Fibroblast of the conjunctiva (primary cell): ENCODE data around the gene PALM.
"Not testable (repeated sequence)": the region's sequence is repeated elsewhere in the genome, so short reads cannot be mapped to it uniquely, and the experiment has no call there.

Source experiments
- DNase-seq: peaks from one replicate; pipeline ENCODE4 v3.0.0-alpha.2; 2010; ENCODE audit warnings: low read depth

Gene PALM

DNA sequence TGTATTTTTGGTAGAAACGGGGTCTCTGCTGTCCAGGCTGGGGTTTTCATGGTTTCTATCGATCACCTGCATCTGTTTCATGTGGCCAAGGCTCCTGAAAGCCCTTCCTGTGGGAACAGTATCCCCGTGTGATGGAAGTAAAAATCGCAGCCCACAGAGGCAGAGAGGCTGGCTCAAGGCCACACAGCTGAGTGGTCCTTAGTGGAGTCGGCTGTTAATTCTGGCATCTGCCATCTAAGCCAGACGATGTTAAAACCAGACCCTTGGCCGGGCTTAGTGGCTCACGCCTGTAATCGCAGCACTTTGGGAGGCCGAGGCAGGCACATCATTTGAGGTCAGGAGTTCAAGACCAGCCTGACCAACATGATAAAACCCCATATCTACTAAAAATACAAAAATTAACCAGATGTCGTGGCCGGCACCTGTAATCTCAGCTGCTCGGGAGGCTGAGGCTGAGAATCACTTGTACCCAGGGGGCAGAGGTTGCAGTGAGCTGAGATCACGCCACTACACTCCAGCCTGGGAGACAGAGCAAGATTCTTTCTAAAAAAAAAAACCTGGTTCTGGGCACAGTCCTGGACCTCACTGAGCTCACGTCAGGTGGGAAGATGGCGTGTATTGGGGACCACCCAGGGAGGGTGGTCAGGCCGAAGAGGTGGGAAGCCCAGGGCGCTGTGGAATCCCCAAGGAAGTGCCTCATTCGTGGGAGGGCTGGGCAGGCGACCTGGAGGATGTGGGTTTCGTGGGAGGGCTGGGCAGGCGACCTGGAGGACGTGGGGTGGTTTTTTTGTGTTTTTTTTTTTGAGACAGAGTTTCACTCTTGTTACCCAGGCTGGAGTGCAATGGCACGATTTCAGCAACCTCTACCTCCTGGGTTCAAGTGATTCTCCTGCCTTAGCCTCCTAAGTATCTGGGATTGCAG, 23.7 kb downstream of the PALM start:
- DNase-seq: no peak

DNA sequence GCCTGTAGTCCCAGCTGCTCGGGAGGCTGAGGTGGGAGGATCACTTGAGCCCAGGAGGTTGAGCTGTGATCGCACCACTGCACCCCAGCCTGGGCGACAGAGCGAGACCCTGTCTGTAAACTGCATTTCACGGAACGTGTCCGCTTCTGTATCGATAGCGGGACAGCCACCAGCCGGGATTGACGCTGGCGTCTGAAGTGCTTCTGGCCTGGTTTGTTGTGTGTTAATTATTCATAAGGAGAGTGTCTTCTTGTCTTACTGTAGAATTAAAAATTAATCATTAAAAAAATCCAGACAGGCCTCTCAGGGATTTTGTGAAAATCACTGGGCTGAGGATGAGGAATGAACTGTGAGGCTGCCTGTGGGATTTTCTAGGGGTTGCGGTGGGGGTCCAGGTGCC, 26.0 kb downstream of the PALM start:
- DNase-seq: no peak

DNA sequence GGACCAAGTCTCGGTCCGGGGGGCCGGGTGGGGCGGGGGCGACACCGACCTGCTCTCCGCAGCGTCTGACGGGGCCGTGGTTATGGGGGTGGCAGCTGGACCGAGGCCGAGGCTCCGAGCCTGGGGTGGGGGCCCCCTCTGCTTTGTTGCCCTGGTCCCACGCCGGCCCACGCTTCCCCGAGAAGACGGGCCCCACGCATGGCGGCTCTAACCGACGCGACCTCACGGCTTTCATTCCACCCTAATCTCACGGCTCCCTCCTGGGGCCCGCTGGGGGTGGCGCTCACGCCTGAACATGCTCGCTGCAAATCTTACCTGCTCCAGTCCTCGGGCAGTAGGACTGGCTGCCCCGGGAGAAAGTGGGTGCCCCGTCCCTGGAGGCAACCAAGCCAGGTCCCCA, 27.4 kb downstream of the PALM start:
- no peak for DNase-seq

DNA sequence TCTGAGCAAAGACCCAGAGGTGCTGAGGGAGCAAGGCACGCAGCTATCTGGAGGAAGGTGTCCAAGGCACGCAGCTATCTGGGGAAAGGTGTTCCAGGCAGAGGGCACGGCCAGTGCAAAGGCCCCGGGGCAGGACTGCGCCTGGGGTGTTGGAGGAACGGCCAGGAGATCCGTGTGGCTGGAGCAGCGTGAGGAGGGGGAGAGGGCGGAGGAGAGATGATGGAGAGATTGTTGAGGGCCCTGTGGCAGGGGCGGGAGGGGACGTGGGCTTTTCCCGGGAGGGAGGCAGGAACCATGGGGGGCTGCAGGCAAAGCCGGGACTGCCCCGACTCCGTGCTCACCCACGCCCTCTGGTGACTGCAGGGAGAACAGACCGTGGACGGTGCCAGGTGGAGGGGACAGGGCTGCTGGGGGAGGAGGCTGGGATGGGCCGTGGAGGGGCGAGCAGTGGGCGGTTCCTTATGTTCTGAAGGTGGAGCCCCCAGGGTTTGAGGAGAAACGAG, 28.9 kb downstream of the PALM start:
- no peak for DNase-seq

DNA sequence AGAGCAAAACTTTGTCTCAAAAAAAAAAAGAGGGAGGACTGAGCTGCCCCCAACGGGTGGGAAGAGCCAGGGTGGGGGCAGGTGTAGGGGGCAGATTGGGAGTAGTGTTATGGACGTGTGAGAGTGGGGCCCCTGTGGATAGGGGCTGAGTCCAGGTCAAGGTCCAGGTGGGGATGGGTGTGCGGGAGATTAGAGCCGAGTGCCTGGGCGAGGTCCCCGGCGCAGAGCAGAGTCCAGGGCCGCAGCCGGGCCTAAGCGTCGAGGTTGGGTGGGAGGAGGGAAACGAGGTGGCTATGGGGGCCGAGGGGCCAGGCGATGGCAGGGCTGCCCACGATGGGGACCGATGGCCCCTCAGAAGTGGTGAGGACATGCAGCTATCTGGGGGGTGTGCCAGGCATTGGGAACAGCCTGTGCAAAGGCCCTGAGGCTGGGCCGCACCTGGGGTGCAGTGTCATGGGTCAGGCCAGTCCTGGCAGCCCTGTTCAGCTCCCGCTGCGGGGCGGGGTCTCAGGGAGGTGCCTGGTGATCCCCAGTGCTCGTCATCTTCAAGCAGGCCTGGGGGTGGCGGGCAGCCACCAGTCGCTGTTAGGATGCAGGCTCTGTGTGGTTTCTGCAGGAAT, 29.9 kb downstream of the PALM start:
- DNase-seq: no peak

DNA sequence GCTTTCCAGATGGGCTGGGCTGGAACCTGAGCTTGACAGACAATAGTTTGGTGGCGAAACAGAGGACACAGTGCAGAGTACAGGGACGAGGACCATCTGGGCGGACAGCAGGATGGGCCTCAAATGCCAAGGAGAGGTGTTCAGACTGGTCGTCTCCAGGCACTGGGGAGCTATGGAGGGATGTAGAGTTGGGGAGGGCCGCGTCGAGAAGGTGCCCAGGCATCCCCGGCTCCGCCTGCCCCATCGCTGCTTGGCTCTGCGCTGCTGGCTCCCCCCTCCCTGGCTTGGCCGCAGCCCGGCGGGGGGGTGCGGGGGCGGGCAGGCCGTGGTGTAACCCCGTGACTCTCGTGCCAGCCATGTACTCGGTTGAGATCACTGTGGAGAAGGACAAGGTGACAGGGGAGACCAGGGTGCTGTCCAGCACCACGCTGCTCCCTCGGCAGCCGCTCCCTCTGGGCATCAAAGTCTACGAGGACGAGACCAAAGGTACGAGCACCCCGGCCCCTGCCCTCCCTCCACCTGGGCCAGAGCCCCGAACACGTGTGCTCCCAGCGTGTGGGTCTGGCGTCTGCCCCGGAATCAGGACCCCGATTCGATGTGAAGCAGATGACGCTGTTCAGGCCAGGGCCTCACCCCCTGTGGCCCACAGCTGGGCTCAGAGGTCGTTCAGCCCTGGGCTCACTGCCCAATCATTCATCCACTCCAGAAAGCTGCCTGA, 31.4 kb downstream of the PALM start:
- DNase-seq: no peak

DNA sequence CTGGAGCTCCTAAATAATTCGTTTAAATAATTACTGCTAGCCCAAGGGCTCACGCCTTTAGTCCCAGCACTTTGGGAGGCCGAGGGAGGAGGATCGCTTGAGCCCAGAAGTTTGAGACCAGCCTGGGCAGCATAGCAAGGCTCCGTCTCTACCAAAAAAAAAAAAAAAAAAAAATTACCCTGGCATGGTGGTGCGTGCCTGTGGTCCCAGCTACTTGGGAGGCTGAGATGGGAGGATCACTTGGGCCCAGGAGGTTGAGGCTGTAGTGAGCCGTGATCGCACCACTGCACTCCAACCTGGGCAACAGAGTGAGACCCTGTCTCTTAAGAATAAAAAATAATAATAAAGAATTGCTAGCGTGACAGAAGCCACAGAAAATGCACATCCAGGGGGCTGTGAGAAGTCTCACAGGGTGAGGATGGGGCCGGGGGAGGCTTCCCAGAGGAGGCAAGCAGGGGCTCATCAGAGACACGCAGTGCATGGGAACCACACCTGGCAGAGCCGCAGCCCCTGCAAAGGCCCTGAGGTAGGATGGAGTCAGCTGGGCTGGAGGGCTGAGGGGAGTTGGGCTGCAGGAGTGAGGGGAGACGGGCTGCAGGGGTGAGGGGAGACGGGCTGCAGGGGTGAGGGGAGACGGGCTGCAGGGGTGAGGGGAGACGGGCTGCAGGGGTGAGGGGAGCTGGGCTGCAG, 32.2 kb downstream of the PALM start:
- DNase-seq: not testable (repeated sequence)

DNA sequence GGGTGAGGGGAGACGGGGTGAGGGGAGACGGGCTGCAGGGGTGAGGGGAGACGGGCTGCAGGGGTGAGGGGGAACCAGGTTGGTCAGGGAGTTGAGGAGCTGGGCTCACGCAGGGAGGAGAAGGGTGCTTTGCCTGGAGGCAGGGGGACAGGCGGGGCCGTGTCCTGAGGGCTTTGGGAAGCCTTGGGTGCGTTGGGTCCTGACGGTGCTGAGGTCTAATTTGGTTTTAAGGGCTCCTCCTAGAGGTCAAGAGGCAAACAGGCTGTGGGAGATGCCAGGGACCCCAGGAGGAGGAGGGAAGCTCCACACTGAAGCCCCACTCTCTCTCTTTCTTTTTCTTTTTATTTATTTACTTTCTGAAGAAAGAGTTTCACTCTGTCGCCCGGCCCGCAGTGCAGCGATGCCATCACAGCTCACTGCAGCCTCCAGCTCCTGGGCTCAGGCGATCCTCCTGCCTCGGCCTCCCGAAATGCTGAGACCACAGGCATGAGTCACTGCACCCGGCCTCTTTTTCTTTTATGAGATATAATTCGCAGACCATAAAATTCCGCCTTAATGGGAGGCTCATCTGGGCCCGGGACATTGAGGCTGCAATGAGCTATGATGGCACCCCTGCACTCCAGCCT, 32.9 kb downstream of the PALM start:
- no peak for DNase-seq

DNA sequence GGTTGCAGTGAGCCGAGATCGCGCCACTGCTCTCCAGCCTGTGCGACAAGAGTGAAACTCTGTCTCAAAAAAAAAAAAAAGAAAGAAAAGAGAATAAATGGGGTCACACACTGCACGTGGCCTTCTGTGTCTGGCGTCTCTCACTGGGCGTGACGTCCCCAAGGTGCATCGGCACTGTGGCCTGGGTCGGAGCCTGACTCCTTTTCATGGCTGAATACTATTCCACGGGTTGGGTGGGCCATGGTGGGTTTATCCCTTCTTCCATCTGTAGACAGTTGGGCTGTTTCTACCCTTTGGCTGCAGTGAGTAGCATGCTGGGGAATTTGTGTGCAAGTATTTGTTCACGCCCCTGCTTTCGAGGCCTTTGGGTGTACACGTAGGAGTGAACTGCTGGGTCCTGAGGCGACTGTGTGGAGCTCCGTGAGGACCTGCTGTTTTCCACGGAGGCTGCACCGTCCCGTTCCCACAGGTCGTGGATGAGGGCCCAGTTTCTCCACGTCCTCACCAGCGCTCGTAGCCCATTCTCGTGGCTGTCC, 33.9 kb downstream of the PALM start:
- DNase-seq: no peak

DNA sequence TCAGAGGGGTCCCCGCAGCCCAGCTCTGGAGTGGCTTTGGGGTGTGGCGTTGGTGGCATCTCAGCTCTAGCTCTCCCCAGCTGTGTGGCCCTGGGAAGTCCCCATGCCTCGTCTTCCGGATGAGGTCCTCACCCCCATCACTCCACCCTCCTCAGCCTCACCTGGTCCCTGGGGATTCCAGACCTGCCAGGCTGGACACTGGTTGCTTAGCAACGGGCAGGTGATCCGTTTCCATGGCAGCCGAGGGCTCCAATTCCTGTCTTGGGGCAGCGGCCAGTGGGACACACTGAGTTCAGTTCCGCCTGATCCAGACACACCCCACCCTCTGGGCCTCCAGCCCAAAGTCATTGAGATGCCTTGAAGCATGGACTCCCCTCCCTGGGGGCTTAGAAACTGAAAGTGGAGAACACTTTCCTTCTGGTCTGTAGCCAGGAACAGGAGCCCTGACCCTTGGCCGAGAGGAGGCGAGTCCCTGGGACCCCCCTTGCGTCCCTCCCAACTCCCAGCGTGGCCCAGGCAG, 34.5 kb downstream of the PALM start:
- no peak for DNase-seq

DNA sequence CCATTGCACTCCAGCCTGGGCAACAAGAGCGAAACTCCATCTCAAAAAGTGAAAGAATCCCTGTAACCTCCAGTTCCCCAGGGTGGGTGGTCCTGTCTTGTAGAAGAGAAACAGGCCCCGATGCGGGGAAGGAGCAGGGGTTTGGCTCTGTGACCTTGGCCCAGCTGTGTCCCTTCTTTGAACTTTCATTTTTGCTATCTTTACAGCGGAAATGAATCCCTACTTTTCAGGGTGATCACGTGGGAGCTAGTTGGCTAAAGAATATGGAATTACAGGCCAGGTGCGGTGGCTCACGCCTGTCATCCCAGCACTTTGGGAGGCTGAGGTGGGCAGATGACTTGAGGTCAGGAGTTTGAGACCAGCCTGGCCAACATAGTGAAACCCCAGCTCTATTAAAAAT, 36.4 kb downstream of the PALM start:
- DNase-seq: not testable (repeated sequence)

DNA sequence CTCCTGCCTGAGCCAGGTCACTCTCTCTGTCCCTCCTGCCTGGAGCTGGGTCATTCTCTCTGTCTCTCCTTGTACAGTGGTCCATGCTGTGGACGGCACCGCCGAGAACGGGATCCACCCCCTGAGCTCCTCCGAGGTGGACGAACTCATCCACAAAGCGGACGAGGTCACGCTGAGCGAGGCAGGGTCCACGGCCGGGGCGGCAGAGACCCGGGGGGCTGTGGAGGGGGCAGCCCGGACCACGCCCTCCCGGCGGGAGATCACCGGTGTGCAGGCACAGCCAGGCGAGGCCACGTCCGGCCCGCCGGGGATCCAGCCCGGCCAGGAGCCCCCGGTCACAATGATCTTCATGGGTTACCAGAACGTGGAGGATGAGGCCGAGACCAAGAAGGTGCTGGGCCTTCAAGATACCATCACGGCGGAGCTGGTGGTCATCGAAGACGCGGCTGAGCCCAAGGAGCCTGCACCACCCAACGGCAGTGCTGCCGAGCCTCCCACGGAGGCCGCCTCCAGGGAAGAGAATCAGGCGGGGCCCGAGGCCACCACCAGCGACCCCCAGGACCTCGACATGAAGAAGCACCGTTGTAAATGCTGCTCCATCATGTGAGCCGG, 37.6 kb downstream of the PALM start:
- DNase-seq: no peak

DNA sequence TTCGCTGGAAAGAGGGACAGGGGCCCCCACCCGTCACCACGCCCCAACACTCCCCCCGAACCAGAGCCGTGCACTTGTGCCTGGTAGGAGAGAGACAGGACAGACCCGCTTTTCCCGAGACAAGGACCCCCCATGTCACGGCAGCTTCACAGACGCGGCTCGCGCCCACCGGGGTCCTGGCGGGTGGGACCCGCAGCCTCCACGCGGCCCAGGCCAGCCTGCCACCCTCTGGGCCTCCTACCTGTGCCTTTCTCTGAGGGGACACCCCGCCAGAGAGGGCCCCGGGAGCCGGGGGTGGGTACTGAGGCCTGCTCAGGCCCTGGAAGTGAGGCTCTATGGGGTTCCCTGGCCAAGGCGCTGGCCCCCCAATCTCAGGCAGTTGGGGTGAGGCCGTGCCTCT, 38.2 kb downstream of the PALM start:
- DNase-seq: no peak

DNA sequence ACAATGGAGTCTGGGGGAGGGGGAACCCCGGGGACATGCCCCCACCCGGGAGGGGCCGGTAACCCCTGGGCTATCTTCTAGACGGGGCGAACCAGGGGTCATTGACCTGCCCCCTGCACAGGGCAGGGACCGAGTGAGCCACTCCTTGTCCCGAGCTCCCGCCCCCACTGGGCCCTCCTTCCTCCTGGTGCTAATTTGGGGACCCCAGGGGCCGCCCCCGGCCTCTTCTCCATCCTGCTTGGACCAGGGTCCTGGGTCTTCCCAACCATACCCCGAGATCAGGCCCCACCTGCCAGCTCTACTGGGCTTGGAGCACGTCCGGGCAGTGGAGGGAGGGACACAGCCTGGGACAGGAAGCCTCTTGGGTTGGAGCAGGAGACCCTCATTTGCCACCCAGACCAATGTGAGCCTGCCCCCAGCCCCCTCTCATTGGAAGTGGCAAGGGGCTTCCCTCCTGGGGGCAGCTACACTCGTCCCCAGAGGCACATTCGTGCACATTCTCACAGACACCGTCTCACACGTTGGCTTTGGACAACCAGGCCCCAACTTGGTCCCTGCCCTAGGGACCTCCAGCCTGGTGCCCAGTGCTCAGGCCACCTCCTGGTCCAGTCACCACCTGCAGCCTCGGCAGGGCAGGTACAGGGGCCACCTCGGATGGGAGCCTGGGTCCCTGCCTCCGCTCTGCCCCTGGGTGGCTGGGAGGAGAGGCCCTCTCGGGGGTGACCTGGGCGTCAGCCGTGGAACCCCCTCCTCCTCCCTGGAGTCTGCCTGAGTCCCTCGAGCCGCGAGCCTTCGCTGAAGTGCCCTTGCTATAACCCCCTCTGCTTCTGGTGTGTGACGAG, 38.9 kb downstream of the PALM start:
- DNase-seq: no peak

DNA sequence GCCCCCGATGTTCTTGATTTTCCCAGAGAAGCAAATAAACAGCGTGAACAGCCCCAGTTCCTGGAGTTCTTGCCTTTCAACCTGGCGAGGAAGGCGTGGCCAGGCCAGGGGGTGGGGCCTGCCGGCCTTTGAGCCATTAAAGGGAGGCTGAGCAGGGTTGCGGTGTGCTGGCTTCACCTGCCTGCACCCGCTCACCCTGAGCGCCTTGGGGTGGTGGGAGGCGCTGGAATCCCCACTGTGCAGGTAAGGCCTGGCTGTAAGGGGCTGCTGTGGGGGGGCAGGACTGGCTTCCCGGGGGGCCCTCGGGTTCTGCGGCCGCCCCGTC, 39.5 kb downstream of the PALM start:
- DNase-seq: no peak

DNA sequence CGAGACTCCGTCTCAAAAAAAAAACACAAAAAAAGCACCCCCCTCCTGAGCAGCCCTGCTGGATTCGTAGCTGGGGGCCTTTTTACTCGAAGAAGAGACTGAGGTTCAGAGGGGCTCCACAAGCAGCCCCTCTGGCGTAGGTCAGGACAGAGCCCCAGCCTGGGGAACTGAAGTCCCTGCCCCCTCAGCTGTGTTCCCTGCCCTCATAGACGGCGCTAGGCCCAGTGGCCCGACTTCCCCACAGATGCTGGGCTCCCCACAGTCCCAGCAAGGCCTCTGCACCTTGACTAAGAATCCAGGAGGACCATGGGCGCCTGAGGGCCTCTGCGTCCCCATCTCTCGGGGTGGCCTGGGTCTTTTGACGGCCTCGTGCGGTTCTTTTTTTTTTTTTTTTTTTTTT, 41.1 kb downstream of the PALM start:
- no peak for DNase-seq

DNA sequence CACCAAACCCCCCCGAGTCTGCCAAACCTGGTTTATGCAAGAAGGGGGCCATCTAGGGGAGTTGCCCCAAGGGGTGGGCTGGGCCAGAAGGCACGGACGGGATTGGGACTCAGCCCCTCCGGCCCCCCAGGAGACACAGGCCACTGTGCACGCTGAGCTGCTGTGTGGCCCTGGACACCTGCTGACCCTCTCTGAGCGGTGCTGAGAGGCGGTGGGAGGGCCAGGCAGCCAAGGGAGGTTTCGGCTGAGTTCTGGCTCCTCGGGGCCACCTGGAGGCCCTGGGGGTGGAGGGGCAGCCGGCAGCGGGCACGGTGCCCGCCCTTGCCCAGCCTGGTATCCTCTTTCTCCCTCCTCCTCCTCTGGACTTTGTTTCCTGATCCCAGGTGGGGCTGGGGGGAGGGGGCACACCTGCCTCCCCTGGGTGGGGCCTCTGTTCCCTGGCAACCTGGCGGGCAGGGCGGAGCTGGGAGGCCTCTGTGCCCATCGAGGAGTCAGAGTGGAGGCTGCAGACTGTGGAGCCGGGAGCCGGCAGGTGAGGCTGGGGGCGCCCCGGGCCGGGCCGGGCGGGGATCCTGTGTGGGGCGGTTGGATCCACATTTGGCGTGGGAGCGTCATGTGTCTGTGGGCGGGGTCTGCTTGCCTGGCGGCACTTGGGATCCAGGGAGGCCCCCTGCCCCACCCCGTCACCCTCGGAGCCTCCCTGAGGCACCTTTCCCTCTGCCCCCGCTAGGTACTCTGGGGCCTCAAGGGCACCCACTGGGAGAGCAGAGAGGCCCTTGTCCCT, 42.1 kb downstream of the PALM start, which contains the start of gene MISP:
MISP (plus strand) TSS at position 473 of the 784 bp plus-strand sequence. CDS start 5,835 bp downstream, outside the sequence.
- no peak for DNase-seq

DNA sequence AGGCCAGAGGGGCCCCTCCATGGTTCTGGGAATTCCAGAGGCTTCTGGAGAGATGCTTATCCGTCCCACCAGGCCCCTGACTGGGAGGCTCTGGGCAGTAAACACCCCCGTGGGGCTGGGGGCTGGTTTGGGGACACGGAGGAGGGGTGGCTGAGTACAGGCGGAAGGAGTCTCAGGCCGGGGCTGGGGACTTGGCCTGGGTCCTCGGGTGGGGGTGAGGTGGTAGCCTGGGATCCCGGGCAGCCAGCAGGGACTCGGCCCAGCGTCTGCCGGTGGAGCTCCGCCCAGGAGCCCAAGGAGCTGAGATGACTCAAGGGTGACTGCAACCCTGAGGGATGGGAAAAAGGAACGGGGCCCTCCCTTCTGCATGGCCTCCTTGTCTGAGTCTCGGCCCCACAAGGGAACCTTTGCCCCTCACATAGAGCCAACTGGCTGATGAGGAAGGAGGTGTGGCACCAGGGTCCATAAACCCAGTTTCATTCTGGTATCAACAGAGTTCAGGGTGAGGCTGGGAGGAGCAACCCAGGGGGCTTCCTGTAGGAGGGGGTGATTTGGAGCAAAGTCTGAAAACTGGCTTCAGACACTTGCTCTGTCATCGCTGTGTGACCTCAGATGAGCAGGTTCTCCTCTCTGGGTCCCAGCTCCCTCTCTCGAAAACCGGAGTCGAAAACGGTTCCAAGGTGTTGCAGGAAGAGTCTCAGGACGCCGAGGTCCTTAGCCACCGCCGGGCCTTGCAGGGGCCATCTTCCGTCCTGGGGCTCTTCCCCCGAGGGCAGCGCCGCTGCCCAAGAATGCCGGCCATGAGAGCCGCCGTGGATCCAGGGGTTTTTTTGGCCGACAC, 43.0 kb downstream of the PALM start:
- DNase-seq: peak; percentile 47
